Heart right ventricle (tissue), 16 donors: ENCODE measurements around the gene ADGB. TPM values are rescaled to one million over a fixed set of nuclear protein-coding genes. Genes with fewer than 3 reads are reported as not detected.

Experiments used
- ATAC-seq, 8 donors: fragments of 200-7000 bp; cut with Tn5 transposase; one replicate each; pipeline ENCODE4 v1.9.1; 2020; ENCODE audit warnings: mild to moderate bottlenecking in 8 of 8, moderate library complexity in 8 of 8, moderate number of reproducible peaks in 1 of 8
- DNase-seq, 2 donors: peaks; one replicate each; pipeline ENCODE4 v3.0.0-alpha.2; 2020
- H3K27ac ChIP-seq, 10 donors: fragments of 200-600 bp; sonication (generic) in 2 of 10; one replicate each; pipeline versions ENCODE4 v1.5.0 to v1.8.0; 2020 to 2022; ENCODE audit warnings: mild to moderate bottlenecking in 3 of 10
- H3K27me3 ChIP-seq, 7 donors: fragments of 200-600 bp; one replicate each; pipeline ENCODE4 v1.8.0; 2021 to 2022; ENCODE audit warnings: mild to moderate bottlenecking in 2 of 7
- H3K36me3 ChIP-seq, 9 donors: fragments of 200-600 bp; sonication (generic) in 1 of 9; one replicate each; pipeline versions ENCODE4 v1.5.0 to v1.8.0; 2020 to 2022; ENCODE audit warnings: mild to moderate bottlenecking in 2 of 9
- H3K4me1 ChIP-seq, 9 donors: fragments of 200-600 bp; sonication (generic) in 1 of 9; one replicate each; pipeline versions ENCODE4 v1.5.0 to v1.8.0; 2020 to 2022; ENCODE audit warnings: mild to moderate bottlenecking in 4 of 9
- H3K4me3 ChIP-seq, 10 donors: fragments of 200-600 bp; sonication (generic) in 2 of 10; one replicate each; pipeline versions ENCODE4 v1.5.0 to v1.8.0; 2020 to 2022; ENCODE audit warnings: mild to moderate bottlenecking in 7 of 10, moderate library complexity in 2 of 10
- H3K9me3 ChIP-seq, 11 donors: fragments of 200-600 bp in 10 of 11; sonication (generic) in 2 of 11; one replicate each; pipeline versions ENCODE4 v1.5.0 to v1.8.0; 2013 to 2022; ENCODE audit warnings: mild to moderate bottlenecking in 2 of 11, control low read depth in 1 of 11, moderate library complexity in 1 of 11
- CTCF ChIP-seq, 9 donors: fragments of 200-600 bp; sonication (generic) in 2 of 9; IDR thresholded peaks; one replicate each; pipeline versions ENCODE4 v1.5.0 to v1.8.0; 2021 to 2022; ENCODE audit warnings: antibody characterized with exemption in 9 of 9, mild to moderate bottlenecking in 5 of 9, moderate library complexity in 1 of 9
- WGBS, 2 donors: extraction: QIAGEN DNeasy Blood & Tissue Kit; methylation state at CpG; one replicate each; pipeline ENCODE4 v1.1.7; 2013; ENCODE audit warnings: inconsistent platforms in 1 of 2; 5-methylcytosine and 5-hydroxymethylcytosine counted together
- intact Hi-C, 10 donors: fragments of 100-400 bp; cut with DNase I; formaldehyde crosslinking; loops; one replicate each; pipeline versions ENCODE4 v1.11.1 to v1.14.2; 2022
- polyA plus RNA-seq, 2 donors: library from polyadenylated mRNA; stranded (reverse); fragments of 200-250 nt; gene quantifications; one replicate each; pipeline ENCODE4 v1.2.3, GENCODE V29; 2013
- total RNA-seq, 10 donors: library from RNA; stranded (reverse); fragmentation: NEBNext Ultra II Directional in 3 of 10; extraction: Animal tissue kit (Norgen Biotek cat#: 25700) in 3 of 10; gene quantifications; one replicate each; pipeline versions ENCODE4 v1.2.1 to v1.2.4, GENCODE V29; 2021 to 2023
- donor health status: Arrhythmogenic right ventricular cardiomyopathy.
- donor health status: ischemic (EF 13 %, LVEDD 7.1; RV severe dilation, severe dysfunction).
- donor health status: healthy with polysubstance abuse.
- donor health status: DM: no; HTN: yes; CAD: no.
- donor health status: DM: no; HTN: no; CAD: no.
- donor health status: ischemic (EF 25% LVEDD 6.9; RV normal size, moderate dysfunction).
- donor health status: ischemic (EF 25% LVEDD 5.7; RV mildly dilated, moderate dysfunction).
- donor health status: healthy.
- donor health status: DM: yes; HTN: yes; CAD: no.
- donor health status: Ischemic cardiomyopathy.
- donor health status: ischemic (EF 35%, LVEDD 5.7; RV mildly dilated, moderate dysfunction).
- donor health status: nonischemic (EF 11% LVEDD 7.7; RV severe dilation, severe dysfunction).
- donor health status: DM: yes; HTN: yes; CAD: no.
- donor health status: PGD.
- donor health status: ischemic (EF 29% LVEDD 5.4; RV normal size, mild dysfunction).
- donor health status: nonischemic (EF 23%, LVEDD 6.1; RV moderate dilation, normal function).

The ADGB gene
- total and polyA plus RNA-seq, 12 donors: 3.7 TPM; not detected in 11

- ATAC-seq (no peak), DNase-seq (no peak)
- Histone ChIP-seq H3K9me3 (peaks cover 0 to 7% (median 0%) of the 10 kb centered on the region in 11 donors), H3K4me1 (peaks cover 0 to 9% (median 0%) of the 10 kb centered on the region in 9 donors), H3K36me3 (no peaks in the 10 kb centered on the region), H3K4me3 (no peak overlapping the region), H3K27me3 (no peaks in the 10 kb centered on the region), H3K27ac (no peak overlapping the region)
- no peak for TF ChIP-seq CTCF (IDR thresholded peaks at IDR 0.05)
- intact Hi-C loops: loop anchor here in 9 of 10 donors (2.0 to 10.0 kb wide), 8 partner anchors 346 to 431 kb away; partner anchors contain the start of gene STXBP5 (in 4 of the 9)
- 93 to 95% methylated on average over 1 of the region's 1 CpG for WGBS, 2 donors
Observed at GRCh38 chr6:146855889-146856288, 257.1 kb downstream of the ADGB start.

GRCh38 chr6:146856296-146856695 is 257.5 kb downstream of the ADGB start:
- intact Hi-C loops: loop anchor here in 9 of 10 donors (2.0 to 10.0 kb wide), 8 partner anchors 346 to 431 kb away; partner anchors contain the start of gene STXBP5 (in 4 of the 9)
- ATAC-seq (no peak), DNase-seq (no peak)
- Histone ChIP-seq H3K27me3 (no peaks in the 10 kb centered on the region), H3K4me3 (no peak overlapping the region), H3K27ac (no peak overlapping the region), H3K36me3 (no peaks in the 10 kb centered on the region), H3K4me1 (peaks cover 0 to 9% (median 0%) of the 10 kb centered on the region in 9 donors), H3K9me3 (peaks cover 0 to 7% (median 0%) of the 10 kb centered on the region in 11 donors)
- WGBS, 2 donors: 93 to 97% methylated on average over 7 of the region's 7 CpGs
- TF ChIP-seq CTCF (IDR thresholded peaks at IDR 0.05): no peak

- Histone ChIP-seq H3K36me3 (no peaks in the 10 kb centered on the region), H3K4me1 (peaks cover 0 to 9% (median 0%) of the 10 kb centered on the region in 9 donors), H3K4me3 (peak overlapping the region in 9 of 10 donors; percentile 14 to 56 (median 43)), H3K9me3 (peaks cover 0 to 7% (median 0%) of the 10 kb centered on the region in 11 donors), H3K27me3 (no peaks in the 10 kb centered on the region), H3K27ac (peak overlapping the region in 9 of 10 donors; percentile 30 to 79 (median 59))
- peak; percentile 95 to 98 (median 96) for ATAC-seq
- WGBS, 2 donors: 18 to 20% methylated on average over 27 of the region's 27 CpGs
- intact Hi-C loops: loop anchor here in 9 of 10 donors (1.0 to 10.0 kb wide), 9 partner anchors 345 to 430 kb away; partner anchors contain the start of gene STXBP5 (in 4 of the 9)
- peak; percentile 75 to 84 for DNase-seq
- peak in 8 of 9 donors; percentile 98 to 99 (median 98) for TF ChIP-seq CTCF (IDR thresholded peaks at IDR 0.05)
Observed at GRCh38 chr6:146857180-146857979, 258.6 kb downstream of the ADGB start.

- no peak for DNase-seq
- intact Hi-C loops: loop anchor here in 9 of 10 donors (1.0 to 10.0 kb wide), 9 partner anchors 344 to 429 kb away; partner anchors contain the start of gene STXBP5 (in 4 of the 9)
- peak overlapping the region in 9 of 10 donors; percentile 30 to 79 (median 59) for H3K27ac ChIP-seq
- no peaks in the 10 kb centered on the region for H3K27me3 ChIP-seq
- TF ChIP-seq CTCF (IDR thresholded peaks at IDR 0.05): no peak
- peaks cover 0 to 9% (median 0%) of the 10 kb centered on the region in 9 donors for H3K4me1 ChIP-seq
- H3K9me3 ChIP-seq: peaks cover 0 to 7% (median 0%) of the 10 kb centered on the region in 11 donors
- no peaks in the 10 kb centered on the region for H3K36me3 ChIP-seq
- 42 to 52% methylated on average over 5 of the region's 5 CpGs for WGBS, 2 donors
- peak overlapping the region in 9 of 10 donors; percentile 14 to 56 (median 43) for H3K4me3 ChIP-seq
- ATAC-seq: peak; percentile 16 to 68 (median 56)
Observed at GRCh38 chr6:146857980-146858347, 259.2 kb downstream of the ADGB start.
